ENCODE results near the gene ANKS1A.

ANKS1A gene

GRCh38 chr6:35082046-35082732, 193.1 kb downstream of the ANKS1A start:
- DNase-seq = no peak
- H4K91ac ChIP-seq (ENCODE audit: low read depth, low read length) = no peak overlapping the region
- no CpG with 5 or more reads among the region's 19 CpGs for WGBS (ENCODE audit: extremely low coverage, insufficient coverage, insufficient read length)

GRCh38 chr6:35082733-35083403, 193.8 kb downstream of the ANKS1A start:
- no peak overlapping the region for H2BK12ac ChIP-seq (ENCODE audit: low read length)
- no peaks in the 10 kb centered on the region for H3K4me1 ChIP-seq (ENCODE audit: control insufficient read depth in 1 of 2, insufficient read depth in 2 of 2, low read length in 2 of 2)
- no peak overlapping the region for H4K12ac ChIP-seq (ENCODE audit: low read depth, low read length)
- WGBS (ENCODE audit: extremely low coverage, insufficient coverage, insufficient read length) = no CpG with 5 or more reads among the region's 13 CpGs
- H2AK5ac ChIP-seq (ENCODE audit: low read length) = no peak overlapping the region
- H3K27ac ChIP-seq (ENCODE audit: low read depth, low read length) = no peak overlapping the region
- no peaks in the 10 kb centered on the region for H3K79me2 ChIP-seq (ENCODE audit: control insufficient read depth, insufficient read depth, low read length, poor library complexity)
- peaks cover 6% of the 10 kb centered on the region for H3K9me3 ChIP-seq (ENCODE audit: insufficient read depth, low read depth, low read length)
- H2BK5ac ChIP-seq (ENCODE audit: low read depth, low read length, poor library complexity) = no peak overlapping the region
- H3K9ac ChIP-seq (ENCODE audit: low read length) = no peak overlapping the region
- no peaks in the 10 kb centered on the region for H3K27me3 ChIP-seq (ENCODE audit: insufficient read depth, low read length)
- no peak overlapping the region for H3K4me3 ChIP-seq (ENCODE audit: low read depth, low read length)
- H2BK120ac ChIP-seq (ENCODE audit: insufficient read depth, low read length, poor library complexity) = no peak overlapping the region
- no peak overlapping the region for H3K4me2 ChIP-seq (ENCODE audit: low read length)
- no peaks in the 10 kb centered on the region for H3K79me1 ChIP-seq (ENCODE audit: low read length)
- H3K4ac ChIP-seq (ENCODE audit: low read depth, low read length) = no peak overlapping the region
- no peak overlapping the region for H3K14ac ChIP-seq (ENCODE audit: low read length)
- H3K36me3 ChIP-seq (ENCODE audit: control insufficient read depth in 1 of 2, insufficient read depth in 2 of 2, low read length in 2 of 2) = peaks cover 100% of the 10 kb centered on the region in 2 experiments
- no peak overlapping the region for H4K91ac ChIP-seq (ENCODE audit: low read depth, low read length)
- no peak overlapping the region for H4K8ac ChIP-seq (ENCODE audit: low read depth, low read length)
- DNase-seq = no peak
- no peak overlapping the region for H3K18ac ChIP-seq (ENCODE audit: low read length)
- no peak overlapping the region for H3K23ac ChIP-seq (ENCODE audit: low read length)
- H2AFZ ChIP-seq (ENCODE audit: insufficient read depth, low read length, poor library complexity) = no peak overlapping the region

More at GRCh38 chr6:35082046-35082732, 193.1 kb downstream of the ANKS1A start:
- H3K4me3 ChIP-seq (ENCODE audit: low read depth, low read length) = no peak overlapping the region
- H3K27ac ChIP-seq (ENCODE audit: low read depth, low read length) = no peak overlapping the region
- no peaks in the 10 kb centered on the region for H3K27me3 ChIP-seq (ENCODE audit: insufficient read depth, low read length)
- H3K23ac ChIP-seq (ENCODE audit: low read length) = no peak overlapping the region
- H3K36me3 ChIP-seq (ENCODE audit: control insufficient read depth in 1 of 2, insufficient read depth in 2 of 2, low read length in 2 of 2) = peaks cover 100% of the 10 kb centered on the region in 2 experiments
- no peaks in the 10 kb centered on the region for H3K4me1 ChIP-seq (ENCODE audit: control insufficient read depth in 1 of 2, insufficient read depth in 2 of 2, low read length in 2 of 2)
- no peak overlapping the region for H3K4me2 ChIP-seq (ENCODE audit: low read length)
- H2BK120ac ChIP-seq (ENCODE audit: insufficient read depth, low read length, poor library complexity) = no peak overlapping the region
- H2AK5ac ChIP-seq (ENCODE audit: low read length) = no peak overlapping the region
- H4K8ac ChIP-seq (ENCODE audit: low read depth, low read length) = no peak overlapping the region
- H3K4ac ChIP-seq (ENCODE audit: low read depth, low read length) = no peak overlapping the region
- no peak overlapping the region for H2AFZ ChIP-seq (ENCODE audit: insufficient read depth, low read length, poor library complexity)
- no peaks in the 10 kb centered on the region for H3K79me2 ChIP-seq (ENCODE audit: control insufficient read depth, insufficient read depth, low read length, poor library complexity)
- H3K14ac ChIP-seq (ENCODE audit: low read length) = no peak overlapping the region
- H3K9ac ChIP-seq (ENCODE audit: low read length) = no peak overlapping the region
- no peaks in the 10 kb centered on the region for H3K79me1 ChIP-seq (ENCODE audit: low read length)
- H2BK5ac ChIP-seq (ENCODE audit: low read depth, low read length, poor library complexity) = no peak overlapping the region
- H3K18ac ChIP-seq (ENCODE audit: low read length) = no peak overlapping the region
- H2BK12ac ChIP-seq (ENCODE audit: low read length) = no peak overlapping the region
- H4K12ac ChIP-seq (ENCODE audit: low read depth, low read length) = no peak overlapping the region
- peaks cover 6% of the 10 kb centered on the region for H3K9me3 ChIP-seq (ENCODE audit: insufficient read depth, low read depth, low read length)

GRCh38 chr6:35083507-35083906, 194.5 kb downstream of the ANKS1A start:
- H3K4ac ChIP-seq (ENCODE audit: low read depth, low read length) = no peak overlapping the region
- H4K91ac ChIP-seq (ENCODE audit: low read depth, low read length) = no peak overlapping the region
- no peak overlapping the region for H3K14ac ChIP-seq (ENCODE audit: low read length)
- H3K4me1 ChIP-seq (ENCODE audit: control insufficient read depth in 1 of 2, insufficient read depth in 2 of 2, low read length in 2 of 2) = no peaks in the 10 kb centered on the region
- H2BK120ac ChIP-seq (ENCODE audit: insufficient read depth, low read length, poor library complexity) = no peak overlapping the region
- H3K4me3 ChIP-seq (ENCODE audit: low read depth, low read length) = no peak overlapping the region
- no peak overlapping the region for H4K8ac ChIP-seq (ENCODE audit: low read depth, low read length)
- peaks cover 100% of the 10 kb centered on the region in 2 experiments for H3K36me3 ChIP-seq (ENCODE audit: control insufficient read depth in 1 of 2, insufficient read depth in 2 of 2, low read length in 2 of 2)
- no peak overlapping the region for H3K23ac ChIP-seq (ENCODE audit: low read length)
- H3K9me3 ChIP-seq (ENCODE audit: insufficient read depth, low read depth, low read length) = peaks cover 5% of the 10 kb centered on the region
- H2BK5ac ChIP-seq (ENCODE audit: low read depth, low read length, poor library complexity) = no peak overlapping the region
- WGBS (ENCODE audit: extremely low coverage, insufficient coverage, insufficient read length) = no CpG with 5 or more reads among the region's 9 CpGs
- H3K79me2 ChIP-seq (ENCODE audit: control insufficient read depth, insufficient read depth, low read length, poor library complexity) = no peaks in the 10 kb centered on the region
- no peak overlapping the region for H2BK12ac ChIP-seq (ENCODE audit: low read length)
- no peaks in the 10 kb centered on the region for H3K79me1 ChIP-seq (ENCODE audit: low read length)
- no peak overlapping the region for H4K12ac ChIP-seq (ENCODE audit: low read depth, low read length)
- H2AK5ac ChIP-seq (ENCODE audit: low read length) = no peak overlapping the region
- no peak overlapping the region for H3K4me2 ChIP-seq (ENCODE audit: low read length)
- H3K18ac ChIP-seq (ENCODE audit: low read length) = no peak overlapping the region
- no peaks in the 10 kb centered on the region for H3K27me3 ChIP-seq (ENCODE audit: insufficient read depth, low read length)
- no peak overlapping the region for H3K27ac ChIP-seq (ENCODE audit: low read depth, low read length)
- H3K9ac ChIP-seq (ENCODE audit: low read length) = no peak overlapping the region
- no peak overlapping the region for H2AFZ ChIP-seq (ENCODE audit: insufficient read depth, low read length, poor library complexity)
- DNase-seq = no peak

GRCh38 chr6:35084041-35084491, 195.0 kb downstream of the ANKS1A start:
- peaks cover 4% of the 10 kb centered on the region for H3K9me3 ChIP-seq (ENCODE audit: insufficient read depth, low read depth, low read length)
- H3K9ac ChIP-seq (ENCODE audit: low read length) = no peak overlapping the region
- no peak overlapping the region for H4K8ac ChIP-seq (ENCODE audit: low read depth, low read length)
- no peak overlapping the region for H4K12ac ChIP-seq (ENCODE audit: low read depth, low read length)
- no peak overlapping the region for H3K4me3 ChIP-seq (ENCODE audit: low read depth, low read length)
- peaks cover 100% of the 10 kb centered on the region in 2 experiments for H3K36me3 ChIP-seq (ENCODE audit: control insufficient read depth in 1 of 2, insufficient read depth in 2 of 2, low read length in 2 of 2)
- no peaks in the 10 kb centered on the region for H3K79me2 ChIP-seq (ENCODE audit: control insufficient read depth, insufficient read depth, low read length, poor library complexity)
- no peaks in the 10 kb centered on the region for H3K79me1 ChIP-seq (ENCODE audit: low read length)
- no peaks in the 10 kb centered on the region for H3K27me3 ChIP-seq (ENCODE audit: insufficient read depth, low read length)
- H3K4me1 ChIP-seq (ENCODE audit: control insufficient read depth in 1 of 2, insufficient read depth in 2 of 2, low read length in 2 of 2) = no peaks in the 10 kb centered on the region
- H3K18ac ChIP-seq (ENCODE audit: low read length) = no peak overlapping the region
- no peak overlapping the region for H2BK120ac ChIP-seq (ENCODE audit: insufficient read depth, low read length, poor library complexity)
- no peak overlapping the region for H3K4me2 ChIP-seq (ENCODE audit: low read length)
- H3K14ac ChIP-seq (ENCODE audit: low read length) = no peak overlapping the region
- H2AK5ac ChIP-seq (ENCODE audit: low read length) = no peak overlapping the region
- H2BK5ac ChIP-seq (ENCODE audit: low read depth, low read length, poor library complexity) = no peak overlapping the region
- H3K4ac ChIP-seq (ENCODE audit: low read depth, low read length) = no peak overlapping the region
- WGBS (ENCODE audit: extremely low coverage, insufficient coverage, insufficient read length) = no CpG with 5 or more reads among the region's 14 CpGs
- H2AFZ ChIP-seq (ENCODE audit: insufficient read depth, low read length, poor library complexity) = no peak overlapping the region
- H3K27ac ChIP-seq (ENCODE audit: low read depth, low read length) = no peak overlapping the region
- no peak for DNase-seq
- H2BK12ac ChIP-seq (ENCODE audit: low read length) = no peak overlapping the region
- H4K91ac ChIP-seq (ENCODE audit: low read depth, low read length) = no peak overlapping the region
- no peak overlapping the region for H3K23ac ChIP-seq (ENCODE audit: low read length)

Data from trophoblast cell (in vitro differentiated cells and primary cell).